Bronchial epithelial cell (primary cell): ENCODE results near the gene CDH26. TPM values are rescaled to one million over a fixed set of nuclear protein-coding genes. Genes with fewer than 3 reads are reported as not detected.
A peak's percentile ranks its signal among the peaks of the same experiment; 100 is the strongest.

Experiments used
- DNase-seq: peaks from one replicate; pipeline ENCODE4 v3.0.0-alpha.2; 2010; ENCODE audit warnings: low read depth
- FAIRE-seq: peaks from 2 replicates; lab custom pipeline; 2011; peaks lifted over from hg19 to GRCh38; lab: Jason Lieb, UNC
- H3K27me3 ChIP-seq: 2 replicates; pipeline ENCODE4 v1.5.1; 2011; ENCODE audit warnings: low read length; ENCODE audit not compliant: control insufficient read depth, insufficient read depth
- H3K36me3 ChIP-seq: 2 replicates; pipeline ENCODE4 v1.5.1; 2011; ENCODE audit warnings: low read length; ENCODE audit not compliant: control insufficient read depth, insufficient read depth
- H3K4me3 ChIP-seq: 2 replicates; pipeline ENCODE4 v1.5.1; 2011; ENCODE audit warnings: mild to moderate bottlenecking, low read depth, low read length, control low read depth
- CTCF ChIP-seq: IDR thresholded peaks from 2 replicates; pipeline ENCODE4 v1.5.1; 2011; ENCODE audit warnings: mild to moderate bottlenecking, moderate library complexity, low read length, control low read depth, inconsistent platforms; ENCODE audit not compliant: insufficient read depth, severe bottlenecking
- total RNA-seq: library from RNA; depleted of rRNA; stranded (reverse); fragments of >200 nt; gene quantifications from 2 replicates; pipeline ENCODE4 v1.2.1, GENCODE V29; 2014

CDH26 gene
- total RNA-seq, 1 donor from 2014 or later, result 2.4 TPM

- no peak overlapping the region for H3K4me3 ChIP-seq
- no peak for TF ChIP-seq CTCF
- no peaks in the 10 kb centered on the region for H3K36me3 ChIP-seq
- DNase-seq (peak; percentile 25), FAIRE-seq (no peak)
- H3K27me3 ChIP-seq, result no peaks in the 10 kb centered on the region
Measured at GRCh38 chr20:59987135-59987534, 28.9 kb downstream of the CDH26 start.

- Histone ChIP-seq H3K36me3 (no peaks in the 10 kb centered on the region), H3K27me3 (no peaks in the 10 kb centered on the region), H3K4me3 (no peak overlapping the region)
- TF ChIP-seq CTCF, result no peak
- no peak for FAIRE-seq
- DNase-seq, result peak; percentile 63
Measured at GRCh38 chr20:59988141-59988540, 29.9 kb downstream of the CDH26 start.

- peak; percentile 25 for DNase-seq
- no peak overlapping the region for H3K4me3 ChIP-seq
- H3K27me3 ChIP-seq, result no peaks in the 10 kb centered on the region
- FAIRE-seq, result no peak
- no peak for TF ChIP-seq CTCF
- H3K36me3 ChIP-seq, result no peaks in the 10 kb centered on the region
Measured at GRCh38 chr20:59992526-59993084, 34.4 kb downstream of the CDH26 start.

DNA sequence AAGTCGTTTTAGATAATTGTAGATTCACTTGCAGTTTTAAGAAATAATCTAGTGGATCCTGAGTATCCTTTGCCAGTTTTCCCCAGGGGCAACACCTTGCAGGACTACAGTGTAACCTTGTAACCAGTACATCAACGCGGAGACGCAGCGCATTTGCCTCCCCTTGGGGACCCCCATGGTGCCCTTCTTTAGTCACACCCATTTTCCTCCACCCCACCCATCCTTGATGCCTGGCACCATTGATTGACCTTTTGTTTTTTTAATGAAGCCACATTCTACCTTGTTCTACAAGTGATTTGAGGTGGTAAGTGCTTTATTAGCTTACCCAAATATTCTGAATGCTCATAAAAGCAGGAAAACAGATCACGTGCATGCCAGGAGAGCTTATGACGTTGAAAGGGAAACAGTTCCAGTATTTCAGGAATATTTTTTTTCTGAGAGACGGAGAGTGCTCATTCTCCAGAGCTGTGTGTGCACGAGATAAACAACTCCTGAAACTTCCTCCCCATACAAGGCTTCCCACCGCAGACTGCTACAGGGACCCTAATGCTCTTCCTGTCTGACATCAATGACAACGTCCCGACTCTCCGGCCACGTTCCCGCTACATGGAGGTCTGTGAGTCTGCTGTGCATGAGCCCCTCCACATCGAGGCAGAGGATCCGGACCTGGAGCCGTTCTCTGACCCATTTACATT is 35.7 kb downstream of the CDH26 start:
- Histone ChIP-seq H3K36me3 (no peaks in the 10 kb centered on the region), H3K27me3 (no peaks in the 10 kb centered on the region), H3K4me3 (no peak overlapping the region)
- DNase-seq (no peak), FAIRE-seq (no peak)
- no peak for TF ChIP-seq CTCF

DNA sequence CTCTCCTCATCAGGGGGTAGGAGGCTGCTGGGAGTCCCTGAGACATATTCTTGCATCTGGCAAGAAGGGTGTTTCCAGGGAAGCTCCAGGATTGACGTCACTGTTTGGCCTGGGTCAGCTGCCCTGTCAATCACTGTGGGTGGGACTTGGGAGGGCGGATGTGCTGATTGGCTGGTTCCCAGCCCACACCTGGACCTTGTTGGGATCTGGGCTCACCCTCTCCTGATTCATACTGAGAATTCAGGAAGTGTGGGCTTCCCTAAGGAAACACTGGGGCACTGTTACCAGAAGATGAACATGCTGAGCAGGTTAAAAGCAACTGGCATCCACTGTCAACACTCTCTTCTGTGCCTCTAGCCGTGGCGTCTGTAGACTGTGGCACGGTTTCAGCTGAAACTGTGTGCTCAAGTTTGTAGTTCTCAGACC is 36.5 kb downstream of the CDH26 start:
- H3K36me3 ChIP-seq, result no peaks in the 10 kb centered on the region
- H3K4me3 ChIP-seq, result no peak overlapping the region
- FAIRE-seq (peak; percentile 95), DNase-seq (peak; percentile 97)
- H3K27me3 ChIP-seq, result no peaks in the 10 kb centered on the region
- no peak for TF ChIP-seq CTCF
